Stomach (tissue), 9 donors: ENCODE data around the gene SKOR1. TPM values are rescaled to one million over a fixed set of nuclear protein-coding genes. Genes with fewer than 3 reads are reported as not detected.

ENCODE experiments used
- DNase-seq, 2 donors: peaks; one replicate each; pipeline versions ENCODE4 v3.0.0 to v3.0.0-alpha.2; 2013 to 2019
- H3K27ac ChIP-seq, 5 donors: fragments of 200-600 bp in 4 of 5; sonication (generic) in 4 of 5; one replicate each; pipeline ENCODE4 v1.5.1; 2013 to 2019; ENCODE audit warnings: mild to moderate bottlenecking in 1 of 5, moderate library complexity in 1 of 5
- H3K27me3 ChIP-seq, 3 donors: fragments of 200-600 bp; sonication (generic); one replicate each; pipeline ENCODE4 v1.5.1; 2017 to 2019; ENCODE audit warnings: mixed run types in 1 of 3
- H3K36me3 ChIP-seq, 4 donors: fragments of 200-600 bp; sonication (generic); 1 replicate in 3 of 4; 2 replicates in 1 of 4; pipeline ENCODE4 v1.5.1; 2016 to 2019
- H3K4me1 ChIP-seq, 4 donors: fragments of 200-600 bp; sonication (generic); one replicate each; pipeline ENCODE4 v1.5.1; 2016 to 2019
- H3K4me3 ChIP-seq, 4 donors: fragments of 200-600 bp; sonication (generic) in 3 of 4; one replicate each; pipeline ENCODE4 v1.5.1; 2016 to 2019; ENCODE audit warnings: mild to moderate bottlenecking in 1 of 4
- H3K9me3 ChIP-seq, 4 donors: fragments of 200-600 bp; sonication (generic); one replicate each; pipeline ENCODE4 v1.5.1; 2016 to 2019
- CTCF ChIP-seq, 7 experiments: fragments of 450-650 bp in 4 of 7; fragments of 200-600 bp in 3 of 7; sonication (generic) in 3 of 7; IDR thresholded peaks; one replicate each; pipeline ENCODE4 v1.5.1; 2016 to 2019; ENCODE audit warnings: antibody characterized with exemption in 7 of 7, control low read depth in 2 of 7, mild to moderate bottlenecking in 1 of 7
- EP300 ChIP-seq: sonication (generic); formaldehyde crosslinking; IDR thresholded peaks from one replicate; pipeline ENCODE4 v1.6.1; 2017; ENCODE audit warnings: antibody characterized with exemption
- POLR2A ChIP-seq, 4 donors: fragments of 450-650 bp; IDR thresholded peaks; one replicate each; pipeline ENCODE4 v1.6.1; 2016; ENCODE audit warnings: antibody characterized with exemption in 4 of 4, control low read depth in 2 of 4, mild to moderate bottlenecking in 1 of 4, moderate library complexity in 1 of 4
- POLR2AphosphoS5 ChIP-seq, 3 donors: sonication (generic); formaldehyde crosslinking; IDR thresholded peaks; one replicate each; pipeline ENCODE4 v1.6.1; 2016; ENCODE audit warnings: antibody characterized with exemption in 3 of 3
- WGBS, 5 donors: extraction: QIAGEN DNeasy Blood & Tissue Kit in 3 of 5; methylation state at CpG; one replicate each; pipeline versions ENCODE4 v1.1.5 to v1.1.7; 2013 to 2018; 5-methylcytosine and 5-hydroxymethylcytosine counted together
- intact Hi-C: fragments of 100-400 bp; cut with DNase I; formaldehyde crosslinking; loops from one replicate; pipeline ENCODE4 v1.15.1; 2023; ENCODE audit warnings: low total_unique reads
- polyA plus RNA-seq, 3 donors: library from polyadenylated mRNA; stranded (reverse); fragments of 200-250 nt; gene quantifications; one replicate each; pipeline ENCODE4 v1.2.3, GENCODE V29; 2013
- total RNA-seq, 5 donors: library from RNA; depleted of rRNA; stranded (reverse); fragments of >200 nt; gene quantifications; one replicate each; pipeline versions ENCODE4 v1.1.0 to v1.2.3, GENCODE V29; 2014 to 2016
- donor health status: healthy with polysubstance abuse.
- donor health status: Bipolar disorder and iron deficiency.
- donor health status: healthy.

Gene SKOR1
- total and polyA plus RNA-seq, 8 donors = 0.14 to 5.8 (median 0.69) TPM; not detected in 2

GRCh38 chr15:67792250-67792942, 32.9 kb upstream of the SKOR1 start:
- DNase-seq = no peak
- no peak overlapping the region for H3K27ac ChIP-seq
- no peak for TF ChIP-seq CTCF (IDR thresholded peaks at IDR 0.05)
- TF ChIP-seq POLR2A (IDR thresholded peaks at IDR 0.05) = no peak
- no peak for TF ChIP-seq EP300
- no peak for TF ChIP-seq POLR2AphosphoS5 (IDR thresholded peaks at IDR 0.05)
- H3K36me3 ChIP-seq = peaks cover 0 to 4% (median 0%) of the 10 kb centered on the region in 4 donors
- H3K4me3 ChIP-seq = no peak overlapping the region
- no peaks in the 10 kb centered on the region for H3K27me3 ChIP-seq
- H3K9me3 ChIP-seq = peaks cover 0 to 12% (median 8%) of the 10 kb centered on the region in 4 donors
- H3K4me1 ChIP-seq = no peaks in the 10 kb centered on the region
- intact Hi-C loops = no loop called here
- WGBS, 5 donors = 79 to 88% (median 83%) methylated on average over 8 of the region's 8 CpGs

- 91 to 97% (median 94%) methylated on average over 4 of the region's 4 CpGs for WGBS, 5 donors
- Histone ChIP-seq H3K4me1 (no peaks in the 10 kb centered on the region), H3K27me3 (no peaks in the 10 kb centered on the region), H3K4me3 (no peak overlapping the region), H3K36me3 (peaks cover 0 to 17% (median 10%) of the 10 kb centered on the region in 4 donors), H3K9me3 (peaks cover 0 to 12% (median 8%) of the 10 kb centered on the region in 4 donors), H3K27ac (no peak overlapping the region)
- intact Hi-C loops = no loop called here
- no peak for DNase-seq
- TF ChIP-seq CTCF (IDR thresholded peaks at IDR 0.05) (no peak), POLR2A (IDR thresholded peaks at IDR 0.05) (no peak), EP300 (no peak), POLR2AphosphoS5 (IDR thresholded peaks at IDR 0.05) (no peak)
Observed at GRCh38 chr15:67794832-67795574, 30.3 kb upstream of the SKOR1 start.

GRCh38 chr15:67796196-67797127, 28.8 kb upstream of the SKOR1 start:
- Histone ChIP-seq H3K27me3 (no peaks in the 10 kb centered on the region), H3K9me3 (peaks cover 0 to 12% (median 8%) of the 10 kb centered on the region in 4 donors), H3K36me3 (peaks cover 0 to 21% (median 10%) of the 10 kb centered on the region in 4 donors), H3K4me3 (no peak overlapping the region), H3K27ac (no peak overlapping the region), H3K4me1 (no peaks in the 10 kb centered on the region)
- TF ChIP-seq CTCF (IDR thresholded peaks at IDR 0.05) = no peak
- no peak for TF ChIP-seq EP300
- TF ChIP-seq POLR2AphosphoS5 (IDR thresholded peaks at IDR 0.05) = no peak
- no peak for TF ChIP-seq POLR2A (IDR thresholded peaks at IDR 0.05)
- 70 to 91% (median 81%) methylated on average over 4 of the region's 4 CpGs for WGBS, 5 donors
- intact Hi-C loops = no loop called here
- DNase-seq = no peak

GRCh38 chr15:67799801-67800205, 25.5 kb upstream of the SKOR1 start:
- 73 to 89% (median 81%) methylated on average over 6 of the region's 6 CpGs for WGBS, 5 donors
- H3K27me3 ChIP-seq = no peaks in the 10 kb centered on the region
- peaks cover 0 to 34% (median 10%) of the 10 kb centered on the region in 4 donors for H3K36me3 ChIP-seq
- peaks cover 0 to 9% (median 6%) of the 10 kb centered on the region in 4 donors for H3K9me3 ChIP-seq
- intact Hi-C loops = no loop called here
- H3K27ac ChIP-seq = no peak overlapping the region
- TF ChIP-seq POLR2AphosphoS5 (IDR thresholded peaks at IDR 0.05) = no peak
- no peak for TF ChIP-seq POLR2A (IDR thresholded peaks at IDR 0.05)
- TF ChIP-seq EP300 = no peak
- TF ChIP-seq CTCF (IDR thresholded peaks at IDR 0.05) = no peak
- no peaks in the 10 kb centered on the region for H3K4me1 ChIP-seq
- H3K4me3 ChIP-seq = no peak overlapping the region
- DNase-seq = no peak
